ENCODE results near the gene PARL.

PARL gene

GRCh38 chr3:183884427-183885296, at the start of gene PARL:
PARL (minus strand) TSS chr3:183884880; CDS start chr3:183884846, 34 bp downstream.
- peak; percentile 92 for DNase-seq

- DNase-seq, result no peak
Measured at GRCh38 chr3:183933160-183933559, 48.5 kb upstream of the PARL start.

GRCh38 chr3:183931881-183932280, 47.2 kb upstream of the PARL start:
- DNase-seq, result no peak

GRCh38 chr3:183930086-183930485, 45.4 kb upstream of the PARL start:
- DNase-seq, result no peak

- DNase-seq, result no peak
Measured at GRCh38 chr3:183927059-183927458, 42.4 kb upstream of the PARL start.

GRCh38 chr3:183924956-183925355, 40.3 kb upstream of the PARL start:
- no peak for DNase-seq

GRCh38 chr3:183924543-183924942, 39.9 kb upstream of the PARL start:
- no peak for DNase-seq

GRCh38 chr3:183922421-183922820, 37.7 kb upstream of the PARL start:
- DNase-seq, result no peak

GRCh38 chr3:183921096-183921495, 36.4 kb upstream of the PARL start:
- DNase-seq, result no peak

- DNase-seq, result no peak
Measured at GRCh38 chr3:183920416-183920815, 35.7 kb upstream of the PARL start.

- no peak for DNase-seq
Measured at GRCh38 chr3:183918178-183918577, 33.5 kb upstream of the PARL start.

GRCh38 chr3:183917776-183918175, 33.1 kb upstream of the PARL start:
- no peak for DNase-seq

- no peak for DNase-seq
Measured at GRCh38 chr3:183914856-183915255, 30.2 kb upstream of the PARL start.

GRCh38 chr3:183913580-183913920, 28.9 kb upstream of the PARL start:
- no peak for DNase-seq

- DNase-seq, result no peak
Measured at GRCh38 chr3:183912895-183913579, 28.4 kb upstream of the PARL start.

GRCh38 chr3:183911763-183912506, 27.3 kb upstream of the PARL start:
- no peak for DNase-seq

GRCh38 chr3:183911087-183911486, 26.4 kb upstream of the PARL start:
- DNase-seq, result no peak

GRCh38 chr3:183909030-183909600, 24.4 kb upstream of the PARL start:
- no peak for DNase-seq

GRCh38 chr3:183907911-183908331, 23.2 kb upstream of the PARL start:
- DNase-seq, result no peak

- DNase-seq, result no peak
Measured at GRCh38 chr3:183907176-183907575, 22.5 kb upstream of the PARL start.

GRCh38 chr3:183906234-183906921, 21.7 kb upstream of the PARL start:
- no peak for DNase-seq

Data from activated CD4-positive, alpha-beta T cell treated with anti-CD3 and anti-CD28 coated beads for 1 hour (primary cell).